Activated T-cell treated with anti-CD3 and anti-CD28 coated beads, Interleukin-2, amount 50 U/mL, for 72 hours (primary cell): ENCODE results near the gene KCNC1. TPM values are rescaled to one million over a fixed set of nuclear protein-coding genes. Genes with fewer than 3 reads are reported as not detected.

Experiments used
- ATAC-seq, 2 donors: fragments of 150-1000 bp; cut with Tn5 transposase; replicated peaks in 1 of 2; 2 replicates each; pipeline ENCODE4 v1.10.0; 2021; ENCODE audit warnings: moderate library complexity in 2 of 2, mild to moderate bottlenecking in 1 of 2
- DNase-seq, 2 donors: peaks; one replicate each; pipeline ENCODE4 v3.0.0; 2021 to 2022; ENCODE audit warnings: mixed read lengths in 1 of 2
- H3K27ac Mint-ChIP-seq: one replicate; pipeline ENCODE4 v1.8.0; 2022; ENCODE audit warnings: mild to moderate bottlenecking, moderate library complexity, mixed read lengths
- H3K27me3 Mint-ChIP-seq: one replicate; pipeline ENCODE4 v1.8.0; 2022; ENCODE audit warnings: low read depth, mixed read lengths
- H3K36me3 Mint-ChIP-seq, 2 donors: one replicate each; pipeline ENCODE4 v1.8.0; 2022; ENCODE audit warnings: mixed read lengths in 2 of 2, mild to moderate bottlenecking in 1 of 2; ENCODE audit not compliant: insufficient read depth in 2 of 2
- H3K4me1 Mint-ChIP-seq: one replicate; pipeline ENCODE4 v1.8.0; 2022; ENCODE audit warnings: low read depth, mixed read lengths
- H3K4me3 Mint-ChIP-seq, 2 donors: one replicate each; pipeline ENCODE4 v1.8.0; 2022; ENCODE audit warnings: mild to moderate bottlenecking in 2 of 2, mixed read lengths in 2 of 2, moderate library complexity in 2 of 2
- H3K9me3 Mint-ChIP-seq, 2 donors: one replicate each; pipeline ENCODE4 v1.8.0; 2022; ENCODE audit warnings: mixed read lengths in 2 of 2
- total RNA-seq, 2 donors: library from RNA; stranded (reverse); gene quantifications; one replicate each; pipeline ENCODE4 v1.2.3, GENCODE V29; 2022

The KCNC1 gene
- total RNA-seq, 2 donors from 2014 or later, result not detected

- Mint-ChIP-seq H3K4me3 (no peak overlapping the region), H3K36me3 (no peaks in the 10 kb centered on the region), H3K27me3 (no peaks in the 10 kb centered on the region), H3K27ac (no peak overlapping the region), H3K9me3 (no peaks in the 10 kb centered on the region), H3K4me1 (no peaks in the 10 kb centered on the region)
- DNase-seq (no peak), ATAC-seq (no peak)
Measured at GRCh38 chr11:17794981-17795380, 60.4 kb downstream of the KCNC1 start.

GRCh38 chr11:17796154-17796553 is 61.6 kb downstream of the KCNC1 start:
- DNase-seq, result no peak
- peaks cover 0 to 2% of the 10 kb centered on the region in 2 donors for H3K36me3 Mint-ChIP-seq
- no peak overlapping the region for H3K4me3 Mint-ChIP-seq
- ATAC-seq, result no peak
- peaks cover 0 to under 1% of the 10 kb centered on the region in 2 donors for H3K9me3 Mint-ChIP-seq
- no peaks in the 10 kb centered on the region for H3K4me1 Mint-ChIP-seq
- H3K27me3 Mint-ChIP-seq, result no peaks in the 10 kb centered on the region
- no peak overlapping the region for H3K27ac Mint-ChIP-seq

GRCh38 chr11:17798253-17798652 is 63.7 kb downstream of the KCNC1 start:
- no peak for DNase-seq
- no peak for ATAC-seq
- H3K4me1 Mint-ChIP-seq, result no peaks in the 10 kb centered on the region
- no peaks in the 10 kb centered on the region for H3K27me3 Mint-ChIP-seq
- peaks cover 0 to 2% of the 10 kb centered on the region in 2 donors for H3K9me3 Mint-ChIP-seq
- no peak overlapping the region for H3K4me3 Mint-ChIP-seq
- peaks cover 0 to 3% of the 10 kb centered on the region in 2 donors for H3K36me3 Mint-ChIP-seq
- H3K27ac Mint-ChIP-seq, result no peak overlapping the region

GRCh38 chr11:17798716-17799115 is 64.1 kb downstream of the KCNC1 start:
- ATAC-seq, result no peak
- Mint-ChIP-seq H3K4me1 (no peaks in the 10 kb centered on the region), H3K27me3 (no peaks in the 10 kb centered on the region), H3K36me3 (peaks cover 0 to 3% of the 10 kb centered on the region in 2 donors), H3K4me3 (no peak overlapping the region), H3K9me3 (peaks cover 0 to 2% of the 10 kb centered on the region in 2 donors), H3K27ac (no peak overlapping the region)
- DNase-seq, result no peak

- Mint-ChIP-seq H3K9me3 (peaks cover 0 to 2% of the 10 kb centered on the region in 2 donors), H3K4me1 (no peaks in the 10 kb centered on the region), H3K27me3 (no peaks in the 10 kb centered on the region), H3K27ac (no peak overlapping the region), H3K4me3 (no peak overlapping the region), H3K36me3 (peaks cover 0 to 3% of the 10 kb centered on the region in 2 donors)
- ATAC-seq (no peak), DNase-seq (no peak)
Measured at GRCh38 chr11:17799147-17799546, 64.6 kb downstream of the KCNC1 start.

GRCh38 chr11:17801166-17801565 is 66.6 kb downstream of the KCNC1 start:
- Mint-ChIP-seq H3K27me3 (no peaks in the 10 kb centered on the region), H3K9me3 (peaks cover 0 to 2% of the 10 kb centered on the region in 2 donors), H3K4me1 (no peaks in the 10 kb centered on the region), H3K27ac (no peak overlapping the region), H3K4me3 (no peak overlapping the region), H3K36me3 (peaks cover 0 to 3% of the 10 kb centered on the region in 2 donors)
- DNase-seq, result no peak
- ATAC-seq, result no peak

GRCh38 chr11:17802491-17802890 is 67.9 kb downstream of the KCNC1 start:
- H3K36me3 Mint-ChIP-seq, result peaks cover 0 to 3% of the 10 kb centered on the region in 2 donors

GRCh38 chr11:17803754-17804334 is 69.3 kb downstream of the KCNC1 start:
- ATAC-seq (no peak), DNase-seq (no peak)
- Mint-ChIP-seq H3K27me3 (no peaks in the 10 kb centered on the region), H3K27ac (no peak overlapping the region), H3K9me3 (peaks cover 0 to 2% of the 10 kb centered on the region in 2 donors), H3K4me1 (no peaks in the 10 kb centered on the region), H3K36me3 (peaks cover 0 to 3% of the 10 kb centered on the region in 2 donors), H3K4me3 (no peak overlapping the region)

More at GRCh38 chr11:17802491-17802890, 67.9 kb downstream of the KCNC1 start:
- Mint-ChIP-seq H3K27me3 (no peaks in the 10 kb centered on the region), H3K27ac (no peak overlapping the region), H3K4me3 (no peak overlapping the region), H3K4me1 (no peaks in the 10 kb centered on the region), H3K9me3 (peaks cover 0 to 2% of the 10 kb centered on the region in 2 donors)
- ATAC-seq (no peak), DNase-seq (no peak)

GRCh38 chr11:17805043-17805442 is 70.5 kb downstream of the KCNC1 start:
- H3K4me1 Mint-ChIP-seq, result no peaks in the 10 kb centered on the region
- peaks cover 0 to 2% of the 10 kb centered on the region in 2 donors for H3K9me3 Mint-ChIP-seq
- H3K27ac Mint-ChIP-seq, result no peak overlapping the region
- peaks cover 0 to 3% of the 10 kb centered on the region in 2 donors for H3K36me3 Mint-ChIP-seq
- H3K4me3 Mint-ChIP-seq, result no peak overlapping the region
- no peak for DNase-seq
- H3K27me3 Mint-ChIP-seq, result no peaks in the 10 kb centered on the region
- ATAC-seq, result no peak

- Mint-ChIP-seq H3K27ac (no peak overlapping the region), H3K36me3 (peaks cover 0 to 3% of the 10 kb centered on the region in 2 donors), H3K27me3 (no peaks in the 10 kb centered on the region), H3K4me3 (no peak overlapping the region), H3K9me3 (peaks cover 0 to 2% of the 10 kb centered on the region in 2 donors), H3K4me1 (no peaks in the 10 kb centered on the region)
- DNase-seq, result no peak
- no peak for ATAC-seq
Measured at GRCh38 chr11:17805873-17806272, 71.3 kb downstream of the KCNC1 start.

- Mint-ChIP-seq H3K9me3 (no peaks in the 10 kb centered on the region), H3K36me3 (no peaks in the 10 kb centered on the region), H3K4me1 (no peaks in the 10 kb centered on the region), H3K4me3 (no peak overlapping the region), H3K27ac (no peak overlapping the region), H3K27me3 (no peaks in the 10 kb centered on the region)
- DNase-seq (no peak), ATAC-seq (no peak)
Measured at GRCh38 chr11:17807034-17807433, 72.5 kb downstream of the KCNC1 start.

GRCh38 chr11:17810041-17810440 is 75.5 kb downstream of the KCNC1 start:
- no peaks in the 10 kb centered on the region for H3K27me3 Mint-ChIP-seq
- H3K4me1 Mint-ChIP-seq, result no peaks in the 10 kb centered on the region
- no peaks in the 10 kb centered on the region for H3K36me3 Mint-ChIP-seq
- ATAC-seq, result no peak
- no peaks in the 10 kb centered on the region for H3K9me3 Mint-ChIP-seq
- H3K4me3 Mint-ChIP-seq, result no peak overlapping the region
- DNase-seq, result no peak
- no peak overlapping the region for H3K27ac Mint-ChIP-seq

GRCh38 chr11:17810746-17811145 is 76.2 kb downstream of the KCNC1 start:
- Mint-ChIP-seq H3K36me3 (no peaks in the 10 kb centered on the region), H3K4me1 (no peaks in the 10 kb centered on the region), H3K27ac (no peak overlapping the region), H3K27me3 (no peaks in the 10 kb centered on the region), H3K4me3 (no peak overlapping the region), H3K9me3 (no peaks in the 10 kb centered on the region)
- DNase-seq (no peak), ATAC-seq (no peak)

GRCh38 chr11:17811352-17811751 is 76.8 kb downstream of the KCNC1 start:
- H3K4me1 Mint-ChIP-seq, result no peaks in the 10 kb centered on the region
- H3K9me3 Mint-ChIP-seq, result no peaks in the 10 kb centered on the region
- ATAC-seq (no peak), DNase-seq (no peak)
- H3K4me3 Mint-ChIP-seq, result no peak overlapping the region
- H3K27ac Mint-ChIP-seq, result no peak overlapping the region
- no peaks in the 10 kb centered on the region for H3K27me3 Mint-ChIP-seq
- no peaks in the 10 kb centered on the region for H3K36me3 Mint-ChIP-seq
